ENCODE measurements around the gene VTI1A.
"Not testable (repeated sequence)": the region's sequence is repeated elsewhere in the genome, so short reads cannot be mapped to it uniquely, and the experiment has no call there.

Gene VTI1A

DNA sequence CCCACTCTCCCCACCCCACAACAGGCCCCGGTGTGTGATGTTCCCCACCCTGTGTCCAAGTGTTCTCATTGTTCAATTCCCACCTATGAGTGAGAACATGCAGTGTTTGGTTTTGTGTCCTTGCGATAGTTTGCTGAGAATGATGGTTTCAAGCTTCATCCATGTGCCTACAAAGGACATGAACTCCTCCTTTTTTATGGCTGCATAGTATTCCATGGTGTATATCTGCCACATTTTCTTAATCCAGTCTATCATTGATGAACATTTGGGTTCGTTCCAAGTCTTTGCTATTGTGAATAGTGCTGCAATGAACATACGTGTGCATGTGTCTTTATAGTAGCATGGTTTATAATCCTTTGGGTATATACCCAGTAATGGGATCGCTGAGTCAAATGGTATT, 95.8 kb downstream of the VTI1A start:
- not testable (repeated sequence) for DNase-seq

DNA sequence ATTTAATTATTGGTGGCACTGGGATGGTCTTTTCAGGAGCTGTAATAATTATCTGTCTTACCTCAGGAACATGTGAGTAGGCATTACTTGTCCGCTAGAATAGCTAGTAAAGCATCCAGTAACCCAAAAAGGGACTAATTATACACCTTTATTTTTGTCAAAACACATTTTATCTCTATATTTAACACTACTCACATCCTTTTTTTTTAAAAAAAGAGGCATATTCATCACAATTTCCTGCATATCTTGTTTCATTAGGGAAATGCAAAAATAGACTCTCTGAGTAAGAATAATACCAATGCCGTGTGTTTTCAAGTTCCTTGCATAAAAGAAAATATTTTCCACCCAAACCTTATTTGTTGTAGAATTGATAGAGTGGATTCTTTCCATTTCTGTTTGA, 99.5 kb downstream of the VTI1A start:
- no peak for DNase-seq

DNA sequence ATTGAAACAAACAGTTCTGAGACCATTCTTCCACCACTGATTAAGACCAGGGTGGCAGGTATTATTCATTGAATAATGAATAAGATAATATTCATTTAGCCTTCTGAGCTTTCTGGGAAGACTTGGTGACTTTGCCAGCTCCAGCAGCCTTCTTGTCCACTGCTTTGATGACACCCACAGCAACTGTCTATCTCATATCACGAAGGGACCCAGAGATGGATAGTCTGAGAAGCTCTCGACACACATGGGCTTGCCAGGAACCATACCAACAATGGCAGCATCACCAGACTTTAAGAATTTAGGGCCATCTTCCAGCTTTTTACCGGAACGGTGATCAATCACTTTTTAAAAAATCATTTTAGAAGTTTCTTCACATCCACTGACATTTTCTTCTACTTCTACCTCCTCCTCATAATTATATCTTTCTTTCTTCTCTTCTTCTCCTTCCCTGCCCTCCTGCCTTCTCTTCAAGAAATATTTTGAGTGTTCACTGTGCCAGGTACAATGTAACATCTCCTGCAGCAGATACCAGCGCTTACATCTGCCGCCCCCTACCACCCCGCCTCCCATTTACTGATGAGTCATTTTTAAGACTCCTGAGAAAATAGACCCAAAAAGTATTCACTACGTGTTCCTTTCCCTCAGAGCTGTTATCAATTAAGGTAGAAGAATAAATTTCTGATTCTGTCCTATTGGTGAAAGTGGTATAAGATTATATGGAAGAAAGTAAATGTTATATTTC, 101.7 kb downstream of the VTI1A start:
- no peak for DNase-seq

DNA sequence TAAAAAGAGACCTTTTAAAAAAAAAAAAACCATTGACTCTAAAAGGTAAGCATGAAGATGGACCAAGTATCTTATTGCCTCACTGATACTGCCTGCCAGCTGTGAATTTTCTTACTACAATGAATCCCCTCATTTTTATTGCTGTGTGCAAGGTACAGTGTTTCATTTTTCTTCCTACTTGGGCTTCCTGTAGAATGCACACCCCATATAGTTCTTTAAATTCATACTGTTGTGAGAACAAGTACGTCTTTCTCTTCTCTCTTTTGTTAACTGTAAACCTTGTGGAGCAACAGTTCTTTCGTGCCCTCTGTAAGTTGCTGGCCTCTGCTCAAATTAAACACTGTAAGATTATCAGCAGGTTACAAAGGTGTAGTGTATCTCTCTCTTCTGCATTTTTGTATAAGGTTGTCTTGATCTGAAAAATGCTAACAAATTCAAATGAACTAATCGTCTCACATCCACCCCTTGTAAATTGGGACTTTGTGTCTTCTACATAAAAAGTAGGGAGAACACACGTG, 105.6 kb downstream of the VTI1A start:
- no peak for DNase-seq

DNA sequence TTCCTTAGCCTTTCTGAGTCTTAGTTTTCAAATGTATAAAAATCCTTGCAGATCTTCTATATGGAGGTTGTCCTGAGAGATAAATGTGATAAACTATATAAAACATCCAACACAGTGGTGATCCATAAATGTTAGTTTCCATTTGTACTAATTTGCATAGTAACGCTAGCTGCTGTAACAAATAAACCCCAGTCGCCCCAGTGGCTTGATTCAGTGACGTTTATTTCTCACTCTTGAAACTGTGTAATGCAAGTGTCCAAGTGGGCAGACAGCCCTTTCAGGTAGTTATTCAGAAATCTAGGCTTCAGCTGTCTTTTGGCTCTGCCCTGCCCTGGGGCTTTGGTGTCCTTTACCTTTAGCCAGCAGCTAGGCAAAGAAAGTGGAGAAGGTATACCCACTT, 106.3 kb downstream of the VTI1A start:
- DNase-seq, result no peak

DNA sequence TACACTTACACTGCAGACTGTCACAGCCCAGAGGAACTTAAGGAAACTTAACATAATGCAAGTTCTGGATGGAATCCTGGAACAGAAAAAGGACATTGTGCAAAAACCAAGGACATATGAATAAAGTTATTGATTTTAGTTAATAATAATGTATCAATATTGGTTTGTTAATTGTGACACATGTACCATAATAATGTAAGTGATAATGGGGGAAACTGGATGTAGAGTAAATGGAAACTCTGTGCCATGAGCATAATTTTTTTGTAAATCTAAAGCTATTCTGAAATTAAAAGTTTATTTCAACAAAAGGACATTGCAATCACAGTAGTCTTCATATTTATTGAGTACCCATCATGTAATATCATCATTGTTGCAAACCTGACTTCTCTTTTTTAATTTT, 107.2 kb downstream of the VTI1A start:
- no peak for DNase-seq

DNA sequence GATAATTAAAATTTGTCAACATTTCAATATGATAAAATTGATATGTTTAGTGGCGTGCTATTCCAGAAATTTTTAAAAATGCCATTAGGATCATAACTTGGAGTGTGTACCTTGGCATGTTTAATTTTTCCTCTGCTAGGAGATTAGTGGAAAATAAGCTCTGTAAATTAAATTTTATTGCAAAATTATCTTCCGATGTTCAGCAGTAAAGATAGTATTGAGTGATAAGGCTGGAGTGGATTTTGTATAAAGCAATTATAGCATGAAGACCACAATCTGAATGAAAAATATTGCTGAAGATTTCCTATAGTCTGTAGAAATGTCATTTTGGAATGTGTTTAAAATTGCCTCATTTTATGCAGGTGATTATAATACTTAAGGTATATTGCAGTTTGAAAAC, 110.2 kb downstream of the VTI1A start:
- DNase-seq, result no peak

DNA sequence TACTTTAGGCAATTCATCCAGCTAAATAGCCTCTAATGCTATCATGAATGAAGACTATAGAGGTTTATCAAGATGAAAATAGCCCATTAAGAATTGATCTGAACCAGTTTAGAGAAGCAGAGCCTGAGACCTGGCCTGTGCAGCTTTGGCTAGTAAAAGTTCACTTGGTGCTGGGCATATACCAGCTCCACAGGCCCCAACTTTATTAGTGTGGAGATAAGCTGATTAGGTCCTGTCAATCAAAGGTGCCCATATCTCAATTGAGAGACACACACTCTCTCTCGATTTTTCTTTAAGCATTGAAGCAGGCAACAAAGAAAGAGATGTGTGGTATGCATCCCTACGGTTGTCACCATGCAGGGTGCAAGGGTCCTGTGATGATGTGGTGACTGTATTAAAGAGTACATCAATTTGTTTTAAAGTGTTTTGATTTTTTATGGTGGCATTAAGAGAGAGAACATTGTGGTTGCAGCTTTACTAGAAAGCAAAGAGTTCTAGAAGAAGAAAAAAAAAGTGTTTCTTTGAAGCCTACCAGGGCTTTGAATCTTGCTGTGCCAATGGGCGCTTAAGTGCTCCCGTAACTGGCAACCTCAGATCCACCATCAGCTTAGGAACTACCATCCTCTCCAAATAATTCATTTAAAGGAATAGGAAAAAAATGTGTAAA, 111.6 kb downstream of the VTI1A start:
- no peak for DNase-seq

DNA sequence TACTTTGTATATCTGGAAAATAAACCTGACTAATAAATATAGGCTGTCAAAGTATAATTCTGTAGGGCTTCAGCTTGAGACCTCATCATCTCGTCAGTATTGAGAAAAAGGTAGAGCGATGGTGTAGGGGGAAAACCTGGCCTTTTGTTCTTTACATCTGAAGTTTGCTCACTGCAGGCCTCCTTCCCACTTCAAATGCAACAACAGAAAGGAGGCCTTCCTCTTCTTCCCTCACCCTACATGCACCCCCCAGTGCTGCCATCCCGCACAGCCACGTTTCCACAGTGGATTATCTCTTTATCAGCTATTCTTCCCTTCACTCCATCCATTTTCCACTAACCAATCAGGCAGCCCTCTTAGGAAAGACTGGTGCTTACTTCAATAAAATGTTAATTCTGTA, 112.3 kb downstream of the VTI1A start:
- DNase-seq, result no peak

DNA sequence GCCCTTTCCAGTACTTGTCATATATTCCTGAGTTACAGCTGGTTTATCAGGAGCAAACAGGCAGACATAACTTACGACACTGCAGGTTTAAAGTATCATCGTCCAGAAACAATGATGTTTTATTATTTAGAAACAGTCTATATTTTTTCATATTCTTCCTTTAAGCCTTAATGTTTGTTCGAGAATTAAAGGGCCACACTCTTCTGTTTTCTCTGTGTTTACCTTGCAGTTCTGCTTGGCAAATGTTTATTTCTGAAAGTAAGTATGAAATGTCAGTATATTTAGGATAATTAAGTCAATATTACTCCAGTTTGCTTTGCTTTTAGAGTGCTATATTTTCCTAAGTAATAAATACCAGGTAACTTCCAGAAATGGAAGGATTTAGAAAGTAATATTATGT, 115.1 kb downstream of the VTI1A start:
- DNase-seq, result no peak

DNA sequence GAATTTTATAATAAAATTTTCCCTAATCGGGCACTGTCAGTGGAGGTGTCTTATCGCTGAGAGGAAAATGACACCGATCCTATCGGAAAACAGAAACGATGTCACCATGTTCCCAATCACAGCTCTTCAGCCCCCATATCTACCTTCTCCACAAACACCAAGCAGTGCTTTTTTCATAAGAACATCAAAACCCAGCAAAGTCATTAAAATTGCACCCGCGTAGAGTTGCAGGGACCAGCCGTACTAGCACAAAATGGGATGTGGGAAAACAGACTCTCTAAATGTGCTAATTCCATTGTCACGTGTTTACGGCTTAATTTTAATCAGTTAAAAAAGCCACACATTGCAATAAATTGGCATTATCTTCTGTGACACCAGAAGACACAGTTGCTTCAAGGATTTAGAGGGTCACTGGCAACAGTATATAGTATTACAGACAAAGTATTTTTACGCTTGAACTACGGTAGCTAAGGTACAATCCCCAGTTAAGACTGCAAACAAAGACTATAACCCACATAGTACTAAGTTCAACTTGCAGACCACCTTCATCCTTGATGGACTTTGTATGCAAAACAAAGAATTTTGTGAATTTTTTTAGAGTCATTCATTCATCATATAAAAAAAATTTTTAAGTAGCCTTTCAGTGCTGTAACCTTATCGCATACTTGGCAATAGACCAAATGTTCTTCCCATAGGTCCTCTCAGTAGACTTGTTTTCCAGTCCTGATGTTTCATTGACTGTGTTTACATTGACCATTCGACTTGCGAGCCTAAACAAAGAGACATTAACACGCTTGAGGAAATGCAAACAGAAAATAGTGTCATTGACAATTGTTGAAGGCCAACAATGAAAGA, 116.0 kb downstream of the VTI1A start:
- DNase-seq, result no peak

DNA sequence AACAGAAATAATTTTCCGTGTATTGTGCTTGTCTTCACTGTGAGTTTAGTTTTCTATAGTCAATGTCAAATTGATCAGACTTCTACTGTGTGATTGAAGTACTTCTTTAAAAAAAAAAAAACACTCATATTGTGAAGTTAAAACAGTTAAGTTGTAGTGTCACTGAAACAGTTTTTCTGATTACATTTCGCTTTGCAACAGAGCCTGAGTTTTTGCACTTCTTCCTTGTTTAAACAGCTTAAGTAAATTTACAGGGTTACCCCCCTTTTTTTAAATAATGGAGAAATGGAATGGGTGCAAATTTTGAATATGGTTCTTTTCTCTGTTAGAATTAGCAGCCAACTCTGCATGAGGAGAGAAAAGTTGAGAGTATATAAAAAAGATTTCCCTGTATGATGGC, 117.3 kb downstream of the VTI1A start:
- DNase-seq, result no peak

DNA sequence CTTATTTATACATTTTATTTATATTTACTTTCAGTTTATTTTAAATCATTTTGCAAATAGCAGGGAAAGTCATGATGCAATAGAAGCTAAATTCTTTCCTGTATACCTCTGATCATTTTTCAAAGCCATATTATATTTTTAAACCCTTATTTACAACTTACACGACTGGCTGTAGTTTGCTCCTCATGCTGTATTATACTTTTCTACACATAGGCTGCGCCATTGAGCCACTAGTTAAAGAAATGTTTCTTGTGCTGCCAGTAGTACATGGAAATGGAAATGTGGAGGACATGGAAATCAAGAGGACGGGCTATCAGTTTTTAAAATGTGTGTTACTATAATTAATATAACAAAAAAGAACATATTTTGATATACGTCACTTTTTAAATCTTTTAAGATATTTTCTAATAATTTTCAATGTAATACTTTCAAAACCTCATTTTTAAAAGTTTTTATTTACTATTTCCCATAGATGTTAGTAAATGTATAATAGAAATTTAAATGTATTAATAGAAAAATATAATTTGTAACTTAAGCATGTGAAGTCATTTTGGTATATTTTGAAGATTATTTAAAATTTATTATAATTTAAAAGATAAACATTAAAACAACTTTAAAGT, 118.5 kb downstream of the VTI1A start:
- DNase-seq, result no peak

DNA sequence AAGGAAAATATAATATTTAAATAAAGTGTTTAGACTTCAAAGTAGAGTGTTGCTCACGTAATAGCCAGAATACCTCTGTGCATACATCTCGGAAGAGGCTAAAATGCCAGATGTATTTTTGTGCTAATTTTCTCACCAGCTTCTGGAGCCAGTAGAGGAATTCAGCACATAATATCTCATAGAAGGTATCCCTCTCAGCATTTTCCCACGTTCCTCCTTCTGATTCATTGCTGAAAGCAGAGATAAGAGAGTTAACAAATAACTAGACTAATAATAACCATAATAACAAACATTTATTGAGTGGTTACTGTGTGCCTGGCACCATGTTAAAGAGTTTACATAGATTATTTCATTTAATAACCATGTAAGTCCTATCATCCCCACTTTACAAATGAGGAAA, 123.6 kb downstream of the VTI1A start:
- DNase-seq, result no peak

DNA sequence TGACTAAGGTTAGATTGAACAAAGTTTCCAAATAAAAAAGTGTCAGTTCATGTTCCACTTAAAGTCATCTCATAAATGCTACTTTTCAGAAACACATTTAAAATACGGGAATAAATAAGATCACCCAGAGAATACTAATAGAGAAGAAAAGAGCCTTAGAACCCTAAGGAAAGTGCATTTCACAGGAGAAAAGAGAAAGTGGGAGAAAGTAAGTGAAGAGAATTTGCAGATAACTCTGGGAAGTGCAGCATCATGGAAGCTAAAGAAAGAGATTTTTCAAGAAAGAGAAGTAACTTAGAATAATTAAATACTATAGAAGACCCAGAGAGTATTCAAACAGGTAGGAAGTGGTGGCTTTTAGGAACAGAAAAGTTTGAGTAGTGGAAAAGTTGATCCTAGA, 132.6 kb downstream of the VTI1A start:
- DNase-seq, result no peak

DNA sequence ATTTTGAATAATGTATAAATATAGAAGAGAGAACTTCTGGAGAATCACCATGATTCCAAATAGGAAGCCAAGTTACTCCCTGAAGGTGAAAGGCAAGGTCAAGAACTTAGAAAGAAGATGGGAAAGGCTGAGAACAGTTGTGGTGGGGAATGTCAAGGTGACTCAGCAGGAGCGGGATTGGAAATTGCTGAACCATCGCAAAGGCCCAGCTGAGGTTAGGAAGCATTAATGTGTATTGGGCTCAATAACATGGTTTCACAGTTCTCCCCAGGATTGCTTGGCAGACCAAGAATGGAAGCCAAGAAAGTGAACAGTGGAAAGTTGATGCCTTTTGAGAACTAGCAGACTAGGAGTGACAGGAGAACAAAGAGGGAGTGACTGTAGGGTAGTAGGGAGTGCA, 133.3 kb downstream of the VTI1A start:
- DNase-seq, result no peak

DNA sequence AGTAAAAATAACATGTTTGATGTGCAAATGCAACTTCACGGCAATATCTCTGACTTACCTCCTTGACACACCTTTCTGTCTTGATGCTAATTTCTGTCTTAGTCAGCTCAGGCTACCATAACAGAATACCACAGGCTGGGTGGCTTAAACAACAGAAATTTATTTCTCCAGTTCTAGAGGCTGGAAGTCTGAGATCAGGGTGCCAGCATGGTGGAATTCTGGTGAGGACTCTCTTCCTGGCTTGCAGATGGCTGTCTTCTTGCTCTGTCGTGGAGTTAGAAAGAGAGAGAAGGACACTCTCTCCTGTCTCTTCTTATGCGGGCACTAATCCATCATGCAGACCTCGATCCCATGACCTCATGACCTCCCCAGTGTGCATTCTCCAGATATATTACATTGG, 134.9 kb downstream of the VTI1A start:
- no peak for DNase-seq

DNA sequence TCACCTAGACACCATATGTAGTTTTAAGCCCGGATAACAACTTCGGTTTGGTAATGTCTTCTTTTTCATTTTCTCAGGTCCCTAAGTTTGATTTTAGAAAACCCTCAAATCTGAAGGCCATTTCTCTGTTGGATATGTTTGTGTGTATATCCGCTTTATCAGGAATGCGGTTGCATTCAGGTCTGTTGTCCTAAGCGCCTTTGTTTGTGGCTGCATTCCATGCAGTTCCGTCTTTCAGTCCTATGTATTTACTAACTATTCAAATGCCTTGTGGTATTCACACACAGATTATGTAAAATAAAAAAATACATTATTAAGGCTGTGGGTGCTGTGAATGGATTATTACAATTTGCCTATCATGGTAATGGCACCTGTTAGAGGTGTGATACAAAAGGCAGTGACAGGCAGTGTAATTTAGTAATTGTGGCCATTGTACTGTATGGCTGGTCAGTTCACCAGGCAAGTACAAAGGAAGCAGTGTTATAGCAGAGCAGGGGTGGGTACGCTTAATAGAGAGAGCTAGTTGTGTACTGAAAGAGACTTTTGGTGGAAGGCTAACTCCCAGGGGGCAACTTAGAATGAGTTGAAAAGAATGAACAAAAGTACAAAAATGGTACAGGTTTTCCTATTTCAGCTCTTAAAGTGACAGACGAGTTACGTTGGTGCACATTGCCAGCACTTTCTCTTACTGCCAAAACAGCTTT, 136.4 kb downstream of the VTI1A start:
- DNase-seq, result no peak

DNA sequence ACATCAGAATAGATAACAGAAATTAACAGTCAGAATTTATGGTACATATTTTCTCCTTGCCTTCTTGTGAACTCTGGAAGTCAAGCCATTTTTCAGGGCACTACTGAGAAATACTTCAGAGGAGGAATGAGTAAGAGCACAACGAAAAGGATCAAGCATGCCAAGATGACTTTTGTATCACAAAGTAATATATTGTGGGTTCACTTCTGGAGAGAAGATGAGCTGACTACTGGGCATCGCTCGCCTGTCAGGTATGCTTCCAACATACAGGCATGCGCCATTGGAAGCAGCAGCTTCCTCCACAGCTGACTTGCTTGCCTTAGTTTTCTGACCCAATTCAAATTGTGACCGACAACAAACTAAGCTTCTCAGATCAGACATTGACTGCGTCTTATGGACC, 137.3 kb downstream of the VTI1A start:
- no peak for DNase-seq

DNA sequence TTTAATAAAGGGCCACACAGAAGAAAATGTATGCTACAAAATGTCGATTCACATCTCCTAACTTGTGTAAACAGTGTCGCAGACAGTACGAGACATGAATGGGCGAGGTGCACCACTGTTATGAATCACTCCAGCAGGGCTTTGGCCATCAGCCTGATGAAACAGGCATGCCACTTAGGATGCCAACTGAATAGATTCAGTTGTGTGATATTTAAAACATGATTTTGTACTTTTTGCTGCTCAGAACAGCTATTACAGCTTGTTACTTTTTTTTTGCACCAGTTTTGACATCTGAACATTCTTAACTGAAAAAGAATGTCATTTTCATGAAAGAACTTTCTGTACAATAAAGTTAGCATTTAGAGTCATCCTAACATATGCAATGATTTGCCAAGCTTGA, 138.1 kb downstream of the VTI1A start:
- no peak for DNase-seq

DNA sequence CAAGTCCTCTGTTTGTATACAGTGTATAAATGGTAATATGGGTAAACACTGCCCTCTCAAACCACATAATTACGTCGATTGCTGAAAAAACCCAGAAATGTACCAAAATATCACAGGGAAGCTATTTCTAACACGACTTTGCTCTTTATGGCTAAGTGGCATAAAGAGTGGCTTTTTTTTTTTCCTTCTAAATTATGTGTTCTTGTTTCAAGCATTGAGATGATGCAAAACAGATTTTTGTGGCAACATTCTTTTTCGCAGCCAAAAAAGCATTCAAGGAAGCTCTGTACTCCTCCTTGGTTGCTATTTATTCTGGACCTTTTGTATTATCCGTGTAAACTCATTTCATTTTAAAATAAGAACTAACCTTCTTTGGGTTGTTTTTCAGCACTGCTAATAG, 138.9 kb downstream of the VTI1A start:
- no peak for DNase-seq

DNA sequence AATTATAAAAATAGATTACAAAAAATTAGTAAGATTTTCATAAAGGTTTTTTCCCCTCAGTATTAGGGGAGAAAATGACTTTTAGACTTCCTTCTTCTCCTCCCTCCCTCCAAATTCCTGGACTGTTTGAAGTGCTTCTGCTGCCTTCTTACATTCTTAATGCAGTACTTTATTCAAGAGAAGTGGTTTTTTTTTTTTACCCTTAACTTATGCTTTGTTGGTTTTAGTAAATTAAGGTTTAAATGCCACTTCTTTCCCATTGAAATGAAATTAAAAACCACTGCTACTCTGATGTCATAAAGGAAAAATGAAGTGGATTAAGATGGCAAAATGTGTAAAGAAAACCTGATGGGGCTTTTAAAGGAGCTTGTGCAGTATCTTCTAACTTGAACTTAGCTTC, 140.7 kb downstream of the VTI1A start:
- no peak for DNase-seq

Data from right kidney (tissue), 1 donor.